BE2C (cell line): ENCODE results near the gene AK4.
A peak's percentile ranks its signal among the peaks of the same experiment; 100 is the strongest.

Source experiments
- DNase-seq: peaks from one replicate; pipeline ENCODE4 v3.0.0-alpha.2; 2020
- H3K27me3 ChIP-seq: fragments of 250-450 bp; sonication (Bioruptor Pico); 2 replicates; pipeline ENCODE4 v1.5.1; 2020; ENCODE audit warnings: mild to moderate bottlenecking
- H3K36me3 ChIP-seq: fragments of 250-450 bp; sonication (Bioruptor Pico); 2 replicates; pipeline ENCODE4 v1.5.1; 2020; ENCODE audit warnings: mild to moderate bottlenecking
- H3K4me1 ChIP-seq: fragments of 250-450 bp; sonication (Bioruptor Pico); 2 replicates; pipeline ENCODE4 v1.5.1; 2020
- H3K4me3 ChIP-seq: 2 replicates; pipeline ENCODE4 v1.5.1; 2011; ENCODE audit warnings: low read depth, low read length
- H3K9me3 ChIP-seq: fragments of 250-450 bp; sonication (Bioruptor Pico); 2 replicates; pipeline ENCODE4 v1.5.1; 2020
- TF ChIP-seq, protein P1 (sequence below): IDR thresholded peaks from 2 replicates; pipeline ENCODE4 v1.5.1; 2012; ENCODE audit warnings: mild to moderate bottlenecking, low read depth, low read length

The AK4 gene

DNA sequence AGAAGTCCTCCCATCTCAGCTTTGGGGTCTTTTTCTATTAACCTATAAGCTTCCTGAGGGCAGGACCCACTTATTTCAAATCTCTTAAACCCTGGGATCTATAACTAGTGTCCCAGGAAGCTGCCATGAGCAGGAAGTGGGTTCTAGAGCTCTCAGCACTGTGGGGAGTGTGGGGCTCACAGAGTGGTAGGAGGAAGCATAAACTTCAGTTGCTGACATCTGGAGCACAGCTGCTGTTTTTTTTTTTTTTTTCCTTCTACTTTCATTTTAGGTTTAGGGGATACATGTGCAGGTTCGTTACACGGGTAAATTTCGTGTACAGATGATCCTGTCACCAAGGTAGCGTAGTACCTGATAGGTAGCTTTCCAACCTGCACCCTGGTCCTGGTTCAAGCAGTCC is 59.3 kb downstream of the AK4 start:
- H3K4me3 ChIP-seq: no peak overlapping the region
- H3K9me3 ChIP-seq: no peaks in the 10 kb centered on the region
- H3K36me3 ChIP-seq: no peaks in the 10 kb centered on the region
- DNase-seq: no peak
- H3K27me3 ChIP-seq: no peaks in the 10 kb centered on the region
- no peaks in the 10 kb centered on the region for H3K4me1 ChIP-seq
- TF ChIP-seq, protein P1, sequence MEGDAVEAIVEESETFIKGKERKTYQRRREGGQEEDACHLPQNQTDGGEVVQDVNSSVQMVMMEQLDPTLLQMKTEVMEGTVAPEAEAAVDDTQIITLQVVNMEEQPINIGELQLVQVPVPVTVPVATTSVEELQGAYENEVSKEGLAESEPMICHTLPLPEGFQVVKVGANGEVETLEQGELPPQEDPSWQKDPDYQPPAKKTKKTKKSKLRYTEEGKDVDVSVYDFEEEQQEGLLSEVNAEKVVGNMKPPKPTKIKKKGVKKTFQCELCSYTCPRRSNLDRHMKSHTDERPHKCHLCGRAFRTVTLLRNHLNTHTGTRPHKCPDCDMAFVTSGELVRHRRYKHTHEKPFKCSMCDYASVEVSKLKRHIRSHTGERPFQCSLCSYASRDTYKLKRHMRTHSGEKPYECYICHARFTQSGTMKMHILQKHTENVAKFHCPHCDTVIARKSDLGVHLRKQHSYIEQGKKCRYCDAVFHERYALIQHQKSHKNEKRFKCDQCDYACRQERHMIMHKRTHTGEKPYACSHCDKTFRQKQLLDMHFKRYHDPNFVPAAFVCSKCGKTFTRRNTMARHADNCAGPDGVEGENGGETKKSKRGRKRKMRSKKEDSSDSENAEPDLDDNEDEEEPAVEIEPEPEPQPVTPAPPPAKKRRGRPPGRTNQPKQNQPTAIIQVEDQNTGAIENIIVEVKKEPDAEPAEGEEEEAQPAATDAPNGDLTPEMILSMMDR: no peak

DNA sequence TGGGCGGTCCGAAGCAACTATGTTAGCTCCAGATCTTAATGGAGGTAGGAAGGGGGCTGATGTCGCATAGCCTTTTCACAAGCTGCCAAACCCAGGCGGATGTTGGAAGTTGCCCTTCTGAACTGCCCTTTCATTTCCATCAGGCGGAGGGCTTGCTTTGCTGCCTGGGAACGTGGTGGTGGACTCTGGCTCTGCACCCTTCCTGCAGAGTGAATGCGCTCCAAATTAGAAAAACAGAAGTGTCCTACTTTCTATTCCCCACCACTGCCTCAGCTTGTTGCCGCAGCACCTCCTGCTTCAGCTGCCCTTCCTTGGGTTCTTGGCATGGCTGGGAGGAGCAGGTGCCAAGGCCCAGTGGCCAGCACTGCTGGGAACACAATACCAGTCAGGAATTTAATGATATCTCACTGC is 60.6 kb downstream of the AK4 start:
- TF ChIP-seq, protein P1: no peak
- DNase-seq: no peak
- no peak overlapping the region for H3K4me3 ChIP-seq

DNA sequence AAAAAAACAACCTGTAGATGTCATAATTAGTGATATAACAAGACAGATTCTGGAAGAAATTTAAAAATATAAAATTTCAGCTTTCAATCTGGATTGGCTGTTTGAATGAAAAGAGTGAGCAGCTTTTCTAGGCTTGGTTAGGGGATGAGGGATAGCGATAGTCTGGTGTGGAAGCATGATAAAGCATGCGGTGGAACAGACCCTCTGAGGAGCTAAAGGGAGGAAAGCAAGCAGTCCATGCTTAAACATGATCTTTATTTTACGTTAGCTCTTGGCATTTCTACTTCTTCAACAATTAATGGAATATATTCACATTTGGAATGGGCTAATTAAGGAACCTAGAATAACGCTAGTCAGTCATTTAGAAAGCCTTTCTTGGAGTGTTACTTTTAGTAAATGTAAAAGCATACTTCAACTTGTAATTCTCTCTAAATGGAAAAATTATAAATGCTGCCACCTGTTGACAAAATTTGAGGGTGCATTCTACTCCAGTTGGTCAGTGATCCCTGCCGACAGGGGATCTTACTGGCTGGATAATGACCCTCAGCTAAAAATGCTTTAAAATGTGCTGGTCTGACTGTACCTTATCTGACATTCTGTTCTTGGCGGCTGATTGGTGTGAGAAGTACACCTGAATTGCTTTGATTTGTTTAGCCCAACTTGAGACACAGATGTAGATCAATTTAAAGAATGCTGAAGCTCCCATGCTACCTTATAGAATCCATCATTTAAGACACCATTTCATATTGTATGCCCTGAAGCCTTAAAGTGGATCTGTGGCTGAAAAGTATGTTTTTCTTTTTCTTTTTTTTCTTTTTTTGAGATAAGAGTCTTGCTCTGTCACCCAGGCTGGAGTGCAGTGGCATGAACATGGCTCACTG is 61.2 kb downstream of the AK4 start:
- TF ChIP-seq, protein P1: peak; percentile 43
- DNase-seq: no peak
- Histone ChIP-seq H3K4me1 (no peaks in the 10 kb centered on the region), H3K9me3 (no peaks in the 10 kb centered on the region), H3K4me3 (no peak overlapping the region), H3K36me3 (no peaks in the 10 kb centered on the region), H3K27me3 (no peaks in the 10 kb centered on the region)

More for the DNA sequence above, 60.6 kb downstream of the AK4 start:
- Histone ChIP-seq H3K27me3 (no peaks in the 10 kb centered on the region), H3K9me3 (no peaks in the 10 kb centered on the region), H3K4me1 (no peaks in the 10 kb centered on the region), H3K36me3 (no peaks in the 10 kb centered on the region)

DNA sequence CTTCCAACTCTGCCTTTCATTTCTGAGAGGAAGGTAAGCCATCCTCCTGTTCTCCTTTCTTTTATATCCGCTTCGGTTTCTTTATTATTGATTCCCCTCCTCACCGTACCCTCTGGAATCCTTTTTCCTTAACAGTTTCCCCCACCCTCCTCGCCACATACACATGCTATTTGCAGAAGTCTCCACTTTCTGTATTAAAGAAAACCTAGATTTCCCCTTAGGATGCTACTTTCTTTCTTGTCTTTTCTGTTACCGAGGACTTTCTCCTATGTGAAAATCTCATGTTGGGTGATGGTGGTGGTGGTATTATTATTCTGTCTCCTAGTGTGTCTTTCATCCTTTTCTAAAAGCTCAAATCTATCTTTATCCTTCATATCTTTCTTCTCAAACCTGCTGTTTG is 62.3 kb downstream of the AK4 start:
- H3K27me3 ChIP-seq: no peaks in the 10 kb centered on the region
- TF ChIP-seq, protein P1: no peak
- H3K9me3 ChIP-seq: no peaks in the 10 kb centered on the region
- no peaks in the 10 kb centered on the region for H3K36me3 ChIP-seq
- no peaks in the 10 kb centered on the region for H3K4me1 ChIP-seq
- no peak overlapping the region for H3K4me3 ChIP-seq
- DNase-seq: no peak

- no peak overlapping the region for H3K4me3 ChIP-seq
- no peaks in the 10 kb centered on the region for H3K36me3 ChIP-seq
- no peaks in the 10 kb centered on the region for H3K4me1 ChIP-seq
- H3K9me3 ChIP-seq: no peaks in the 10 kb centered on the region
- TF ChIP-seq, protein P1: no peak
- no peaks in the 10 kb centered on the region for H3K27me3 ChIP-seq
- no peak for DNase-seq
Observed at GRCh38 chr1:65211331-65211730, 63.3 kb downstream of the AK4 start.
